HG03378 (cell line): ENCODE data around the gene ACKR1.

Experiments
- ATAC-seq: cut with Tn5 transposase; IDR thresholded peaks from one replicate; pipeline ENCODE4 v1.9.1; 2021; ENCODE audit warnings: mild to moderate bottlenecking, moderate library complexity; ENCODE audit not compliant: unreplicated experiment

ACKR1 gene

DNA sequence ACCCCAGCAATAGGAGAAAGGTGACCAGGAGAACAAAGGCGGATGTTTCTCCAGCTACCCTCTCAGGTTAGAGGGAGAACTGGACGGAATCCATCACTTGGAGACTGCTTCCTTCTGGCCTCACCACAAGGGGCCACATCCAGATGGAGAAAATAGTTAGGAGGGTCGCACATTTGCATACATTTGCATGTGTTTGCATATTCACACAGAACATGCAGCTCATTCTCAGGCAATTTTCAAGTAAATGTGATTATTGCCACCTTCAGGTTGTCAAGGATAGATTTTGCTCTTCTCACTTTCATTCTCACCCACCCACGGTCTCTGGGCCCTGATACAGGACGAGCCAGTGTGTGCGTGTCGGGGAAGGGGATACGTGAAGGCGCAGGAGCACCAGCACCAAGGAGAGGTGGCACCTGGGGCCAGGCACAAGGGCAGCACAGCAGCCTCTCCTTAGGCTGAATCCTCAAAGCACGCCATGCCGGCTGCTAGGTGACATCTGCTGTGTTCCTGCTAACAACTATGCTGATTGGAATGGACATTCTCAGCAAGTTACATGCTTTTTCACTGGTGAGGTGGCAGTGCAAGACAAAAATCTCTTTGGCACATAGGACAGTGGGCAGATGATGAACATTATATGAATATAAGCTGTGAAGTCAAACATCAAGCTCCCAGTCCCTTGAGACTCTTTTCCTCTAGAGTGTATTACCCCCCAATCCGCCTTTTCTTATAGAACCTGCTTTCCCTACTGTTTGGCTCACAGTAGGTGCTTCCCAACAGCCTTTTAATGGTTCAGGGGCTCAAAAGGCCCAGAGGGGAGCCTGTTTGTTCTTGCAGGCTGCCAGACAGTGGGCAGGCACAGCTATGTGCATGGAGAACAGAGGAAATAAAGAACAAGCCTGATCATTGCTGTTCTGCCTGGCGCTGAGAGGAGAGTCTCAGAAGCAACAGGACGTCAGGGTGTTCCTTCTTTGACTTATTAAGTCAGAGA is 14.3 kb downstream of the ACKR1 start:
- no peak for ATAC-seq

DNA sequence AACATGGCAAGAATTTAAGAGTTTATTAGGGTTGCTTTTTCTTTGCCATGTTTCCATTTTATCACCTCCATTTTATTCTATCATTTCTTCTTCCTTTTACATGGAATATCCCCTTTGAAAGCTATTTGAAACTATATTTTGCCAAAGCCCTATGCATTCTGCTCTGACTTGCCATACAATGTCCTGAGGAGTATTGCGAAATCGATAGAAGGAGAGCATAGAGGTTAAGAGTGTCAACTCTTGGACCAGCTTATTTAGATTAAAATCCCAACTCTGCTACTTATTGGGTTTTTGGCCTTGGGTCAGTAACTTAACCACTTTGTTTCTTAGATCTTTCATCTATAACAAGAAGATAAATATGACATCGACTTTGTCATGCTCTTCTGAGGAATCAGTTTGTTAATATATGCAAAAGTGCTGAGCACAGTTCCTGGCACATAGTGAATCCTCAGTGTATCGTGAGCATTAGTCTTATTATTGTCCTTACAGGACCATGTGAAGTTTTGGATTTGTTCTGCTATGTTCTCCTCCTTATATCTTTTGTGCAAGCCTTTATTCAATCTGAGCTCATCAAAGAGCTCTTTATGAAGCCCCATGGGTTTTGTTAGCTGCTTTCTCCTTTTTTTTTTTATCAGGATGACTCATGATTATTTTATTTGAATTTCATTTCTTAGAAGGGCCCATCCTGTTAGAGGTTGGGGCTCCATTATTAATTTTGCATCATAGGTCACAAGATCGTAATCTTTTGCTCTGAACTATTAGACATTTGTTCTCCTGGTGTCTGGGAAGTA is 17.6 kb downstream of the ACKR1 start:
- no peak for ATAC-seq

- ATAC-seq, result no peak
Observed at GRCh38 chr1:159223004-159223403, 18.3 kb downstream of the ACKR1 start.

- ATAC-seq, result no peak
Observed at GRCh38 chr1:159228554-159228953, 23.9 kb downstream of the ACKR1 start.

DNA sequence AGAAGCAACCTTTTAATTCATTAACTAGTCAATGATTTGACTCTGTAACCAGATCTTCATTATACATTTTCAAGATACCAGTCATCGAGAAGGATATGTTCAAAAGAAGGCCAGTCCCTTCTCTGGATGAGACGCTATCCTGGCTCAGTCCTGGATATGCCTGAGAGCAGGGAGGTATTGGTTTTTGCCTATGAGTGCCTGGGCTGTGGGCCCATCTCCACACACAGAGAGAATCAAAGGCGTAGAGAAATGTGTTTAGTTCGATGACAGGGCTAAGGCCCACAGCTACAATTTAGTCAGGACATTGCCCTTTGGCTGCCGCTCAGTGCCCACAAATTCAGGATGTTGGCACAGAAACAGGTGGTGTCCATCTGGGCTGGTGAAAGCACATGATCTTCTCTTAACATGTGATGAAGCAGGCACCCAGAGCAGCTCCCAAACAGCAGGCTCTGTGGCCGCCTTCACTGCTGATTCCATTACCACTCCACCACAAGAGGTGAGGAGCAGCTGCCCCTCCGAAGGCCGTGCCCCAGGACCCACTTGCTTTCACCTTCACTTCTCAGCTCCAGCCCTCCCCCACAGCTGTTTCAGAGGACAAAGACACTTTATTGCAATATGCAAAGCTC is 24.7 kb downstream of the ACKR1 start:
- no peak for ATAC-seq

DNA sequence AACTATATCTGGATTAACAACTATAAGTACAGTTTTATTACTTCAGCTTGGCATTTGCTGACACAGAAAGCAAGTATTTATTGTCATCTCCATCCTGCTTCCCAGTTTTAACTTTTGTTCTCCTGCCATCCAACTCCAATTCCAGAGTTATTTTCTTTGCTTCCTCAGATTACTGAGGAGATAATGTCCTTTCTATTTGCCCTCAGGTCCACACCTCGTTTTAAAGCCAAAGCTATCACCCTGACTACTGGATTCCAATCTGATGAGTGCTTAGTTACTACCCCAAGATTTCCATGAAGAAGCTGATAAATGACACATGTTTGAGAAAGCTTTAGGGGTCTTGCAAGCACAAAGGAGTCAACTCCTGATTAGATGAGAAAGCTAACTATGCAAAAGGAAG is 25.2 kb downstream of the ACKR1 start:
- ATAC-seq, result no peak

DNA sequence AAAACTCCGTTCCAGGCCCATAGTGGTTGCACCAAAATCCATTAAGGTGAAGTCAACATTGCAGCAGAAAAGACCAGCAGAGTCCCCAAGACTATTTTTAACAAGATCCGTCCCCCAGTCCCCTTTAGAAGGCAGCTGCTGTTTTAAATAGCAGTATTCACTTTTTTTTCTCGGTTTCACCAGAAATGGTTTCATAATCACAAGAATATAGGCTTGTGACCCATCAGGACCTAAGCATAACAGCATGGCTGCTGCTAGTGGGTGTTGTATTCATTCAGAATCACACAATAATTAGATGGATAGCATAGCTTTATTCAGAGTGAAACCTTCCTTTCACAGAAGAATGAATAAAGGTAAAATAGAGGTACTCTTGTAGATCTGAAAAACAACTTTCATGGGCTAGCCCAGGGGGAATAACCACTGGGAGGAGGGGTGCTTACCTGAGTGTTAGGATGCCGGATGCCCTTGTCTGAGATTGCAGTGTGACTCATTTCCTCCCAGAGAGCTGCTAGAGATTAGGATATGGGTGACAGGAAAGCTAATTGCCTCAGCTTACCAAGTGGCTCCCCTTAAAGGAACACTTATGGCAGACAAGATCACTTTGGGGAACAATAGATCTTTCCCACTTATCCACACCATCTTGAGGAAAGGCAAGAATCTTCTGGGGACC is 35.0 kb downstream of the ACKR1 start:
- ATAC-seq, result peak; percentile 83

- no peak for ATAC-seq
Observed at GRCh38 chr1:159247266-159247665, 42.6 kb downstream of the ACKR1 start.

- no peak for ATAC-seq
Observed at GRCh38 chr1:159248311-159248710, 43.6 kb downstream of the ACKR1 start.

DNA sequence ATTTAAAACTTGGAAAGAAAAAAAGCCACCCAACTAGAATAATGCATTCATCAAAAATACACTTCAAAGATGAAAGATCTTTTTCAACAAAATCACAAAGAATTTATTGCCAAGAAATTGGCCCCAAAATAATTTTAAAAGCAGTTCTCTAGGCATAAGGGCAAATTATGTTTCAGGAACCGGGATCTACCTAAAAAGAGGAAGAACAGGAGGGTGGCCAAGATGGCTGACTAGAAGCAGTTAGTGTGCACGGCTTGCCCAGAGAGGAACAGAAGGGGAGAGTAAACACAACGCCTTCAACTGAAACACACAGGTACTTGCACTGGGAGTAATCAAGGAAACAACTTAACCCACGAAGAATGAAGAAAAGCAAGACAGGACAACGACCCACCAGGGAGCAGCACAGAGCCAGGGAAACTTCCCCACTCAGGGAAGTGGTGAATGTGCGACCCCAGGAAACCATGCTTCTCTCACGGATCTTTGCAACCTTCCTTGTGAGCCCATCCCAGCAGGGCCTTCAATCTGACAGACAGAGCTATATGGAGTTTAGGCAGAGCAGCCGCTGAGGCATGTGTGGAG is 46.1 kb downstream of the ACKR1 start:
- ATAC-seq, result no peak
